IMR-90 (cell line): Measurements from ENCODE around the gene RIOK1.

Source experiments
- CEBPB ChIP-seq: IDR thresholded peaks from 2 replicates; pipeline ENCODE4 v1.6.1; 2012; ENCODE audit warnings: low read depth, low read length, improper control_type of control experiment
- FOS ChIP-seq: fragments of 150-350 bp; IDR thresholded peaks from 2 replicates; pipeline ENCODE4 v1.6.1; 2016; ENCODE audit warnings: low read depth, low read length
- MAFK ChIP-seq: IDR thresholded peaks from 2 replicates; pipeline ENCODE4 v1.6.1; 2012; ENCODE audit warnings: low read depth, low read length, improper control_type of control experiment
- NFE2L2 ChIP-seq: fragments of 150-350 bp; IDR thresholded peaks from 2 replicates; pipeline ENCODE4 v1.6.1; 2016; ENCODE audit warnings: low read depth, mild to moderate bottlenecking, low read length
- POLR2A ChIP-seq: IDR thresholded peaks from 2 replicates; pipeline ENCODE4 v1.6.1; 2012; ENCODE audit warnings: mild to moderate bottlenecking, low read depth, low read length
- RAD21 ChIP-seq: IDR thresholded peaks from 2 replicates; pipeline ENCODE4 v1.6.1; 2012; ENCODE audit warnings: low read length, improper control_type of control experiment
- RCOR1 ChIP-seq: IDR thresholded peaks from 2 replicates; pipeline ENCODE4 v1.6.1; 2012; ENCODE audit warnings: mild to moderate bottlenecking, low read length, improper control_type of control experiment; ENCODE audit not compliant: insufficient replicate concordance
- RFX5 ChIP-seq: IDR thresholded peaks from 2 replicates; pipeline ENCODE4 v1.8.0; 2012; ENCODE audit warnings: low read depth, mild to moderate bottlenecking, low read length, moderate library complexity
- TF ChIP-seq, protein P1 (sequence below): conservative IDR thresholded peaks from 2 replicates; pipeline ENCODE4 v1.5.1; 2012; ENCODE audit warnings: mild to moderate bottlenecking, low read depth, low read length, improper control_type of control experiment
- TF ChIP-seq, protein P2 (sequence below): fragments of 150-350 bp; IDR thresholded peaks from 2 replicates; pipeline ENCODE4 v1.6.1; 2016; ENCODE audit warnings: low read depth, mild to moderate bottlenecking, low read length, moderate library complexity, borderline replicate concordance
- TF ChIP-seq, protein P3 (sequence below): fragments of 150-350 bp; IDR thresholded peaks from 2 replicates; pipeline ENCODE4 v1.6.1; 2017; ENCODE audit warnings: mild to moderate bottlenecking, antibody characterized with exemption, low read length, low read depth

DNA sequence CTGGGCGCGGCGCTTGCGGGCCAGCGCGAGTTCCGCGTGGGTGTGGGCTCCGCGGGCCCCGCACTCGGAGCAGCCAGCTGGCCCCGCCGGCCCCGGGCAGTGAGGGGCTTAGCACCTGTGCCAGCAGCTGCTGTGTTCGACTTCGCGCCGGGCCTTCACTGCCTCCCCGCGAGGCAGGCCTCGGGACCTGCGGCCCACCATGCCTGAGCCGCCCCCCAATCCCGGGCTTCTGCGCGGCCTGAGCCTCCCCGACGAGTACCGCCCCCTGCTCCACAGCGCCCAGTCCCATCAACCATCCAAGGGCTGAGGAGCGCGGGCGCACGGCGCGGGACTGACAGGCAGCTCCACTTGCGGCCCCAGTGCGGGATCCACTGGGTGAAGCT lies 36.2 kb downstream of the RIOK1 start:
- TF ChIP-seq, protein P1, sequence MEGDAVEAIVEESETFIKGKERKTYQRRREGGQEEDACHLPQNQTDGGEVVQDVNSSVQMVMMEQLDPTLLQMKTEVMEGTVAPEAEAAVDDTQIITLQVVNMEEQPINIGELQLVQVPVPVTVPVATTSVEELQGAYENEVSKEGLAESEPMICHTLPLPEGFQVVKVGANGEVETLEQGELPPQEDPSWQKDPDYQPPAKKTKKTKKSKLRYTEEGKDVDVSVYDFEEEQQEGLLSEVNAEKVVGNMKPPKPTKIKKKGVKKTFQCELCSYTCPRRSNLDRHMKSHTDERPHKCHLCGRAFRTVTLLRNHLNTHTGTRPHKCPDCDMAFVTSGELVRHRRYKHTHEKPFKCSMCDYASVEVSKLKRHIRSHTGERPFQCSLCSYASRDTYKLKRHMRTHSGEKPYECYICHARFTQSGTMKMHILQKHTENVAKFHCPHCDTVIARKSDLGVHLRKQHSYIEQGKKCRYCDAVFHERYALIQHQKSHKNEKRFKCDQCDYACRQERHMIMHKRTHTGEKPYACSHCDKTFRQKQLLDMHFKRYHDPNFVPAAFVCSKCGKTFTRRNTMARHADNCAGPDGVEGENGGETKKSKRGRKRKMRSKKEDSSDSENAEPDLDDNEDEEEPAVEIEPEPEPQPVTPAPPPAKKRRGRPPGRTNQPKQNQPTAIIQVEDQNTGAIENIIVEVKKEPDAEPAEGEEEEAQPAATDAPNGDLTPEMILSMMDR, result no peak
- no peak for TF ChIP-seq POLR2A
- no peak for TF ChIP-seq RCOR1
- TF ChIP-seq MAFK, result no peak
- TF ChIP-seq CEBPB, result no peak
- no peak for TF ChIP-seq RFX5
- TF ChIP-seq, protein P2, sequence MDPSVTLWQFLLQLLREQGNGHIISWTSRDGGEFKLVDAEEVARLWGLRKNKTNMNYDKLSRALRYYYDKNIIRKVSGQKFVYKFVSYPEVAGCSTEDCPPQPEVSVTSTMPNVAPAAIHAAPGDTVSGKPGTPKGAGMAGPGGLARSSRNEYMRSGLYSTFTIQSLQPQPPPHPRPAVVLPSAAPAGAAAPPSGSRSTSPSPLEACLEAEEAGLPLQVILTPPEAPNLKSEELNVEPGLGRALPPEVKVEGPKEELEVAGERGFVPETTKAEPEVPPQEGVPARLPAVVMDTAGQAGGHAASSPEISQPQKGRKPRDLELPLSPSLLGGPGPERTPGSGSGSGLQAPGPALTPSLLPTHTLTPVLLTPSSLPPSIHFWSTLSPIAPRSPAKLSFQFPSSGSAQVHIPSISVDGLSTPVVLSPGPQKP, result no peak
- no peak for TF ChIP-seq RAD21
- TF ChIP-seq NFE2L2, result no peak
- TF ChIP-seq FOS, result no peak
- TF ChIP-seq, protein P3, sequence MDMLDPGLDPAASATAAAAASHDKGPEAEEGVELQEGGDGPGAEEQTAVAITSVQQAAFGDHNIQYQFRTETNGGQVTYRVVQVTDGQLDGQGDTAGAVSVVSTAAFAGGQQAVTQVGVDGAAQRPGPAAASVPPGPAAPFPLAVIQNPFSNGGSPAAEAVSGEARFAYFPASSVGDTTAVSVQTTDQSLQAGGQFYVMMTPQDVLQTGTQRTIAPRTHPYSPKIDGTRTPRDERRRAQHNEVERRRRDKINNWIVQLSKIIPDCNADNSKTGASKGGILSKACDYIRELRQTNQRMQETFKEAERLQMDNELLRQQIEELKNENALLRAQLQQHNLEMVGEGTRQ, result no peak
